ENCODE data around the gene GNG7. TPM values are rescaled to one million over a fixed set of nuclear protein-coding genes. Genes with fewer than 3 reads are reported as not detected.

Gene GNG7
- total RNA-seq, 1 donor from 2014 or later: 11.5 TPM

DNA sequence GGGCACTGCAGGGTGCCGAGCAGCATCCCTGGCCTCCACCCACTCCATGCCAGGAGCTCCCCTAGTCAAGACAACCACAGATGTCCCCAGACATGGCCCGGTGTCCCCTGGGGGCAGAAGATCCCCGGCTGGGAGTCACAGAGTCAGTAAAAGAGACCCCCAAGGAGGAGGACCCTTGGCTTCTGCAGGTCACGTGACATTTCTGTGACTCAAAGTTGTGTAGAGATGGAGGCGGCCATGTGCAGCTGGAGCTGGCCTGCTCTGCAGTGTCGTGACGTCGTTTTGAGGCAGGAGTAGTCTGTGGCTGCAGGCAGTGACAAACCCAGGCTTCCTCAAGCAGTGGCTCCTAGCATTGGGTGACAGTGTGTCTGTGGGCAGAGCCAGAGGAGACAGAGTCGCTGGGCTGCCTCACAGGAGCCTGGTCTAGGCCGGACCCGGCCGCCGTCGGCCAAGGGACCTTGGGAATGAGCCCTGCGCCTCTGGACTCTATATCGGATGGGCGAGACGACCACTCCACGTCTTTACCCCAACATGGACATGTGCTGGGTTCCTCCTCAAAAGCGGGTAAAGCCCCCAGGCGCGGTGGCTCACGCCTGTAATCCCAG is 26.4 kb upstream of the GNG7 start:
- DNase-seq (ENCODE audit: low spot score): no peak
- ATAC-seq: no peak
- intact Hi-C loops (cut with DNase I): no loop called here

- ATAC-seq (no peak), DNase-seq (ENCODE audit: low spot score) (no peak)
- intact Hi-C loops (cut with DNase I): no loop called here
Observed at GRCh38 chr19:2727640-2727944, 25.1 kb upstream of the GNG7 start.

GRCh38 chr19:2726904-2727639 is 24.6 kb upstream of the GNG7 start:
- intact Hi-C loops (cut with DNase I): no loop called here
- no peak for DNase-seq (ENCODE audit: low spot score)
- no peak for ATAC-seq

DNA sequence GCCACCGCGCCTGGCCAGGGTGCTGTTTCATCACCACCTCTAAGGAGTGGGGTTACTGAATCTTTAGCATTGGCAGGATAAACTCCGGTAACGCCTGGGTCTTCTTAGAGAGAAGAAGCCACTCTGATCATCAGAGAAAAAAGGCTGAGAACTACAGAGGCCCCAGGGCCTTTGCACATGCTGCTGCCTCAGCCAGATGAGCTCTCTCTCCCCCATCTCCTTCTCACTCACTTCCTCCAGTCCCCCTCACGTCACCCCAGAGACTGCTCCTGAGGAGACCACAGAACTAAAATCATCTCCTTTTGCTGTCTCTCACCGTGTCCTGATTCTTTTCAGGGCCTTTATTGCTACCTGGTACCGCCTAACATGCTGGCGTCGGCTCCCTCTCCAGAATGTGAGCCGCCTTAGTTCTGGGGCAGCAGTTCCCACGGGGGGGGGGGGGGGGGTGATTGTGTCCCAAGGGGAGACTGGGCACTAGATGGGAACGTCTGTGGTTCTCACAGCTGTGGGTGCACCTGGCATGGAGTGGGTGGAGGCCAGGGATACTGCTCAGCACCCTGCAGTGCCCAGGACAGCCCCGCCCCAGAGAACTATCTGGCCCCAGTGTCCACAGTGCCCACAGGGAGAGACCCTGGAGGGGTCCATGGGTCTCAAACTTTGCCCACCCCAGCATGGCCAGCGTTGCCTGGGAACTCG is 23.8 kb upstream of the GNG7 start:
- intact Hi-C loops (cut with DNase I): no loop called here
- DNase-seq (ENCODE audit: low spot score): no peak
- ATAC-seq: no peak

- intact Hi-C loops (cut with DNase I): no loop called here
- ATAC-seq: no peak
Observed at GRCh38 chr19:2724148-2724557, 21.7 kb upstream of the GNG7 start.

DNA sequence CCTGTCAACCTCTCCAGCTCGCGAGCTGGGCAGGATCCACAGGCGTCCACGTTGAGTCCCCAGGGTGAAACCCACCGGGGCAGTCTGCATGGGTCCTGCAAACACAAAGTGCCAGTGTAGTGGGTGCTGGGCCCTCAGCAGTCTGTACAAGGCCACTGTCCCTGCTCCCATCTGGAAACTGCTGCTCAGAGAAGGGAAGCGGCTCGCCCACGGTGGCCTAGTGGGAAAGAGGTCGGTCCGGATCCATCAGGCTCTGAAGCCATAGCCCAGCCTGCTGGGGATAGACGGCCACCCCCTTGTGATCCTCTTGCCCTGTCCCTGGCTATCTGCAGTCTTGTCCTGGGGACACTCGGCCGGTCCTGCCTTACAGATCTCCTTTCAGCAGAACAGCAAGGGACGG is 21.3 kb upstream of the GNG7 start:
- DNase-seq (ENCODE audit: low spot score) (no peak), ATAC-seq (no peak)
- intact Hi-C loops (cut with DNase I): no loop called here

More at GRCh38 chr19:2724148-2724557, 21.7 kb upstream of the GNG7 start:
- DNase-seq (ENCODE audit: low spot score): no peak

DNA sequence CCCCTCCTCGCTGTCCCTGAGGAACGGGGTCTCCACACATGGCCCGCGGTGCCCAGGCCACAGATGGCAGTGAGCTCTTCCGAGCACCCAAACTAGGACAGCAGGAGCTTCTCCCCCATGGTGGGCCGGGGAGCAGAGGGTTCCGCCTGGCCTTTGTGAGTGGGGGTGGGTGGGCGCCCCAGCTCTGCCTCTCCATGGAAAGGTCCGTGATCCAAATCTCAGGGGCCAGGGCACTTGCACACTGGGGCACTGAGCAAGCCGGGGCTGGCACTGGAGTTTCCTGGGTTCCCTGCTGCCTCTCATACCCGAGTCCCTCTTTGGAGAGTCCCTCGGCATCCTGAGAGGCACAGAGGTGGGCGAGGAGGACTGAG is 20.8 kb upstream of the GNG7 start:
- intact Hi-C loops (cut with DNase I): no loop called here
- DNase-seq (ENCODE audit: low spot score) (no peak), ATAC-seq (no peak)

GRCh38 chr19:2722541-2723344 is 20.2 kb upstream of the GNG7 start:
- ATAC-seq: peak; percentile 86
- intact Hi-C loops (cut with DNase I): no loop called here
- no peak for DNase-seq (ENCODE audit: low spot score)

DNA sequence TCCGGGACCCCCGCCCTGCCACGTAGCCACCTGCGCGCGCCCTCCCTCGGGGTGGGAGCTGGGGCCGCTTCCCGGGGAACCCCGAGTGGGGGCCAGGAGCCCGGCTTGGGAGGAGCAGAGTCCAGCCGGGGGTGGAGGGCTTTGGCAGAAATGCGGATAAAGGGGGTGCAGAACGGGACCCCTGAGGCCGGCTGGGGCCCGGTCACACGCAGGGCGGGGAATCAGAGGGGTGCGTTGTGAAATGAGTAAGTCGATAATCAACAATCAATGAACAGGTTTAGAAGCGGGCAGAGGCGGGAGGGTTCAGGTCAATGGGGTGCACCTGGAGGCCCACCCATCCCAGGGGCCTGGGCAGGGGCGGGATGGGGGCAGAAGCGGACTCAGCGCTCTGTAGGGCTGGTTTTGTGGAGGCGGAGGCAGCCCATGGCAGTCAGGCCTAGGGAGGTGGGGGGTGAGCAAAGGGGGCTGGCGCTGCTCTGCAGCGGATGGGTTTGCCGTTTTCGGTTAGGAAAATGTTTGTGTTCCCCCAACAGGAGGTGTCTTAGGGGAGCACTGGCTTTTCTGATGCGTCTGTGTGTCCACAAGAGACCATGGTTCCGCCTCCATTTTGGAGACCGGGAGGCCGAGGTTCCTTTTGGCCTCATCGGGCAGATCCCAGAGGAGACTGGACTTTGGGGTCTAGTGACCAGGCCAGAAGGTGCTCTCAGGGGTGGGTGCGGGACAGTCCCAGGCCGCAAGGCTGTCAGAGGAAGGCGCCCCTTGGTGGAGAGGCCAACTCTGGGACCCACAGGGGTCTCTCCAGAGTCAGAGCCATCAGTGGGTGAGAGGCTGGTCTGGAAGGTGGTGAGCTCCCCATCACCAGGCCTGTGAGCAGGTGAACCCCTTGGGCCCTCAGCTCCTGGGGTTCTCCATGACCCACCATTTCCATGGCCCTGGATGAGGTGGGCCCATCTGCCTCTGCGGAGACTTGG is 19.4 kb upstream of the GNG7 start:
- DNase-seq (ENCODE audit: low spot score) (no peak), ATAC-seq (no peak)
- intact Hi-C loops (cut with DNase I): no loop called here

- intact Hi-C loops (cut with DNase I): no loop called here
- ATAC-seq (no peak), DNase-seq (ENCODE audit: low spot score) (no peak)
Observed at GRCh38 chr19:2720777-2721569, 18.5 kb upstream of the GNG7 start, which contains the start of gene DIRAS1. TSS of gene DIRAS1 (minus strand) at chr19:2721372. CDS start at chr19:2717806, 3,566 bp downstream.

GRCh38 chr19:2719920-2720776 is 17.7 kb upstream of the GNG7 start:
- ATAC-seq (no peak), DNase-seq (ENCODE audit: low spot score) (no peak)
- intact Hi-C loops (cut with DNase I): no loop called here

DNA sequence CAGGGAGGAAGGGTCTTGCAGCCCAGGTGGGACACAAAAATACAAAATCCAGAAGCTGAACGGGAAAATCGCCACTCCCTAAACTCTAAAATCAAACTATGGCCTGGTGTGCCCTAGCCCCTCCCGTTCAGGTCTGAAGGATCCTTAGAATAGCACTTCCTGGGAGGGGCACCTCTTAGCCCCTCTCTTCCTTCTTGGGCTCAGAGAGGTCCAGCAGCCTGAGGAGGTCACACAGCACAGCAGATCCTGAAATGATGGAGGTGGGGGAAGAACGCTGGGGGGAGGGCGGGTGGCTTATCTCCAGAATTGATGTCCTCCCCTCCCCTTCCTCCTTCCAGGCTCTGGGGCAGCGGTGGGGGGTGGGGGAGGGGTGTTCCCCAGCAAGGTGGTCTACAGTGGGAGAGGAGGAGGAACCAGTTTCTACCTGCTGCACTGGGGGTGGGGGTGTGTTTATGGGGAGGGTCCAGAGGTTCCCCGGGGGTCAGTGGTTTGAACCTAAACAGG is 16.8 kb upstream of the GNG7 start:
- DNase-seq (ENCODE audit: low spot score): no peak

GRCh38 chr19:2717638-2718541 is 15.4 kb upstream of the GNG7 start:
- ATAC-seq (no peak), DNase-seq (ENCODE audit: low spot score) (no peak)

More for the DNA sequence above, 16.8 kb upstream of the GNG7 start:
- no peak for ATAC-seq
- intact Hi-C loops (cut with DNase I): no loop called here

GRCh38 chr19:2716722-2717637 is 14.5 kb upstream of the GNG7 start:
- DNase-seq (ENCODE audit: low spot score): no peak
- intact Hi-C loops (cut with DNase I): no loop called here
- ATAC-seq: no peak

More at GRCh38 chr19:2717638-2718541, 15.4 kb upstream of the GNG7 start:
- intact Hi-C loops (cut with DNase I): no loop called here

- intact Hi-C loops (cut with DNase I): no loop called here
- no peak for ATAC-seq
- no peak for DNase-seq (ENCODE audit: low spot score)
Observed at GRCh38 chr19:2716275-2716650, 13.8 kb upstream of the GNG7 start.

Data from sciatic nerve (tissue), 2 donors.